ENCODE data around the gene C1orf105.
"Not testable (repeated sequence)": the region's sequence is repeated elsewhere in the genome, so short reads cannot be mapped to it uniquely, and the experiment has no call there.

The C1orf105 gene

GRCh38 chr1:172430128-172430454 lies 9.6 kb downstream of the C1orf105 start:
- DNase-seq: no peak

- DNase-seq: no peak
Observed at GRCh38 chr1:172431204-172431603, 10.7 kb downstream of the C1orf105 start.

- no peak for DNase-seq
Observed at GRCh38 chr1:172431721-172432192, 11.3 kb downstream of the C1orf105 start.

DNA sequence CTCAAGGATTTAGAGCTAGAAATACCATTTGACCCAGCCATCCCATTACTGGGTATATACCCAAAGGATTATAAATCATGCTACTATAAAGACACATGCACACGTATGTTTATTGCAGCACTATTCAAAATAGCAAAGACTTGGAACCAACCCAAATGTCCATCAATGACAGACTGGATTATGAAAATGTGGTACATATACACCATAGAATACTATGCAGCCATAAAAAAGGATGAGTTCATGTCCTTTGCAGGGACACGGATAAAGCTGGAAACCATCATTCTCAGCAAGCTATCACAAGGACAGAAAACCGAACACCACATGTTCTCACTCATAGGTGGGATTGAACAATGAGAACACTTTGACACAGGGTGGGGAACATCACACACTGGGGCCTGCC lies 16.7 kb downstream of the C1orf105 start:
- not testable (repeated sequence) for DNase-seq

DNA sequence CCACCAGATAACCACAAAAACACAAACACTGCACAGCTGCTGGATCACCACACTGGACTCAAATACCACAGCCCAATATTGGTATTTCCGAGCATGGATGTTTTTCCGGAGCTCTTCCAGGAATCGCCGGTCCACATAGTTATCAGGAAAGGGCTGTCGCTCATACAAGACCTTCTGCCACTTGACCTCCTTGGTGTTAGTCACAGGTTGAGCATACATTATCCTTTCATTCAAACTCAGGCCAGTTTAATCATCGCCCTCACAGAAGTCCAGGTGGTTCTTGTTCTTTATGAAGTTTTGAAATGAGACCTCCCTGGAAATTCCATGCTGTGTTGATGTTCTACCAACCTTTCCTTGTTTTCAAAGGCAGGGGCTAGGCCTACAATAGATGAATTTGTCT lies 21.9 kb downstream of the C1orf105 start:
- DNase-seq: no peak

DNA sequence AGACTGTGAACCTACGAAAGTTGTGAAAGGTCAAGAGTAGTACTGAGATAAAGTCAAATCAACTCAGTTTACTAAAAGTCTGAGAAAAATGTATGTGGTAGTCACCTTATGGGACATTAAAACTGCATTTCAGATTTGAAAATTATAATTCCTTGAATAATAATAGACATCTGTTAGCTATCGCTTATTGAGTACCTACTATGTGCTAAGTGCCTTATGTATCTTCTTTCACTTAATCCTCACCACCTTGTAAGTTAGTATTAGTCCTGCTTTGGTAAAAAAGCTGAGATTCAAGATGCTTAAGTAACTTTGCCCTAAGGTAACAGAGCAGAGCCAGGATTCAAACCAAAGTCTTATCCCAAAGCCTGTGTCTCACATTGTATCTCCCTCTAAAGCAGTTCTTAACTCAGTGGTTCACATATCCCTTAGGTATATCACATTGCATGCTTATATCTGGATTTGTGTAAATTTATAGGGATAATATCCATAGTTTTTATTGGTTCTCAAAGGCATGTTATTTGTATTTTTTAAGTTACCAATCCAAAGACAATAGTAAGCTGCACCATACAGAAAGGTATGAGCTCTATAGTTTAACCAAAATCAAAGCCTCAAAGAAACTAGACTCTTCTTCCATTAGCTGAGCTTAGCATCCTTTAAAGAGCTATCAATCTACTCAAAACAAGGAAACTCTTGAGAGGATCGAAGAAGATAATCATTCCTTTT lies 22.5 kb downstream of the C1orf105 start:
- DNase-seq: no peak

GRCh38 chr1:172443666-172444453 lies 23.4 kb downstream of the C1orf105 start, which contains the start of gene PIGC:
Gene PIGC (minus strand): TSS chr1:172444069. CDS start chr1:172442622, 1,447 bp downstream.
- DNase-seq: peak; percentile 45

GRCh38 chr1:172446547-172446946 lies 26.1 kb downstream of the C1orf105 start:
- DNase-seq: no peak

- DNase-seq: no peak
Observed at GRCh38 chr1:172447641-172448040, 27.2 kb downstream of the C1orf105 start.

GRCh38 chr1:172448995-172449584 lies 28.6 kb downstream of the C1orf105 start:
- no peak for DNase-seq

DNA sequence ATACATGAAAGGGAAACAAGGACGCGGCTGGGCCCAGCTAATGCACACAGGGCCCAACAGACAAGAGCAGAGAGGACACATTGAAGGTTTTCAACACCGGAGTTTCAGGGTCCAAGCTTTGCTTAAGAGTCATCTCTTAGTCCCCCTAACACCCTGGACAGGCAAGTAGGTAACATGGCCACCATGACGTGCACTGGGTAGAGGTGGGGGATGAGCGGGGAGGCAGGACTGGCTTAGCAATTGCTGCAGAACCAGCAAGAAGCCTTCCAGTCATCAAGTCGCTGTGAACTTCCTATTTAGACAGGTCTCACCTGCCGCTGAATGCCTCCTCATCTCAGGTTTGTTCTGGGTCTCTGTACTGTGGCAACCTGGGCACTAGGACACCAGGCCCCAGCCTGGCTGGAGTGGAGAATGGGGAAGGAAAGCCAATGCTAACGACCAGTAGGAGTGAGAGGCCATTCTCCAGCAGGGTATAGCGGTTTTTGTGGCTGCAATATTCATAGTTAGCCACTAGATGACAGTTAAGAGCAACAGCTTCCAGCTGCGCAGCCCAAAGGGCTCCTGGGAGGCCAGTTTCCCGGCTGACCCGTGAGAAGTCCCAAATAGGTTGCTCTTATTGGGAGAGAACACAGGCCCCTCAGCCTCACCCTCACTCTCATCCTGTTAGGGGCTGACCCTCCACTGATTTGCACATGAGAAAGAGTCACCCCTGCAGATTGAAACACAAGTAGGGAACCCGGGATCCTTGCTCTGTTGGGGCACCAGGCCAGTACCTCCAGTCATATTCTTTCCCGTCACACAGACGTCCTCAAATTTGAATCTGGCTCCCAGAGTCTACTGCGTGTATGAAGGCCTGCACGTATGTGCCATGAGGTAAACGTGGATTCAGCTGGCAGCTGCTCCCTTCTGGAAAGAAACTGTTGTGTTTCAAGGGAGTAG lies 29.4 kb downstream of the C1orf105 start:
- no peak for DNase-seq

GRCh38 chr1:172450524-172450885 lies 30.0 kb downstream of the C1orf105 start:
- no peak for DNase-seq

GRCh38 chr1:172451002-172451443 lies 30.5 kb downstream of the C1orf105 start:
- DNase-seq: no peak

DNA sequence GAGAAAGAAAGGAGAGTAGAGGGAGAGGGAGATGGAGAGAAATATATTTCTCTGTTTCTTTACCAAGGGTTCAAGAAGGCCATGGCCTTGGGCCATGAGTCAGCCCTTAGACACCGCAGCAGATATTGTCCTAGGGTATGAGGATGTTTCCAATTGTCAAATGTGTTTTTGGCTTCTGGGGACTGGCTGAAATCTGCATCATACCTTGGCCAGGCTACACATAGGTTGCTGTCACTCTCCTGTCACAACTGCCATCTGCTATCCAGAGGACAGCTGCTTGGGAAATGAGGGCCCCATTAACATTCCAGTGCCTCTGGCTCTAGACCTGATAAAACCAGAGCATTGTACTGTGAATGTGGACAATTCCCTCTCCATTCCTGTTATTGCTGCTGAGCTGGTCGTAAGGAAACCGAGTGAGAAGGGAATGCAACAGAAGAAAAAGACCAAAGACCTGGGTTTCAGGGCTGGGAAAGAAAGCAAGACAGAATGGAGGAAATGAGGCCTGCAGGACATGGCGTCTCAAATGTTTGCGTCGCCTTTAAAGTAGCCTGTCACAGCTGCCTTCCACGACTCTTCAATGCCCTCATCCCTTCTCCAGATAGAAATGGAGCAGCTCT lies 32.2 kb downstream of the C1orf105 start:
- DNase-seq: no peak

DNA sequence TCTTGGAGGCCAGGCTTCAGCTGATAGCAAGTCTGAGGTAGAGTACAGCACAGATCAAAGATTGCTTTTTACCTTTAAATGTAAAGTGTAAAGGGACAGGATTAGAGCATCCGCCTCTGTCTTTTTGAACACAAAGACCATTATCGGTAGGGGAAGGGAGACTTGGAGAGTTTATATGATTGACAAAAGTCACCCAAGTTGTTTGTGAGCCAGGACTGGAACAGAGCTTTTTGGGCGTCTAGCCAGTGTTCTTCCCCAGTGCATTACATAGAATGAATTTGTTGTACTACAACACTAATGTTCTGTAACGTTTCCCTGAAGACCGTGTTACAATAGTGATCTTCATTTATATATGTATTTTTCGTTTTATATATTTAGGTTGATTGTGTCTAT lies 32.7 kb downstream of the C1orf105 start:
- no peak for DNase-seq

- no peak for DNase-seq
Observed at GRCh38 chr1:172453607-172454006, 33.1 kb downstream of the C1orf105 start.

DNA sequence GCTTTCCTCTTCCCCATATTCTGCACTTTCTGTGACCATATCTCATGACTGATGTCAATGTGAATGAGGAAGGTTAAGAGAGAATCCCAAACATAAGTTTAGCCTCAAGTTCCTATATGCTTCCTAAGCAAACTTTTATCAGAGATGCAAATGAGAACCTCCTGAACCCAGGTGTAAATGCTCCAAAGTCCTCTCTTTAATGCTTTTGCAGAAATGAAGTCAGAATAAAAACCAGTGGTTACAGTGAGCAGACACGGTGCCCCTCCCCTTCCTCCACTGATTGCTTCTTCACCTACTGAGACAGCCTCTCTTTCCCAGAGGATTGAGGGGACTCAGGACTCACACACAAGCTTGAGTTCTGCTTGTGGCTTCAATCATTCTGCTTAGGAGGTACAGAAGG lies 35.0 kb downstream of the C1orf105 start:
- no peak for DNase-seq

DNA sequence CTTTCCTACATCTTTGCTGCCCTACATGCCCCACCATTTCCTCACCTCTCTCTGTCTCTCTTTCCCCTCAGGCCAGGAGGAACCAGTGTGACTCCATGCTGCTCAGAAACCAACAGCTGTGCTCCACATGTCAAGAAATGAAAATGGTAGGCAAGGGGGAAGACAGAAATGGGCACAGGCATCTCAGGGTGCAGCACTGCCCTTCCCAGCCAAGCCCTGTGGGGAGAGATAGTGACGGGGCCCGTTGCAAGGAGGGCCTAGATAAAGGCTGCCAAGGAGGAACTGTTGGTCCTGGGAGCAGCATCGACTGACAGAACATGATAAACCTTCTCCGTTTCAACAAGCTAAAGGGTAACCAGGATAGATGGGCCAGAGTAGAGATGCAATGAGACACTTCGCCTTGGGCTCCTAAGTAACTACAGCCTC lies 35.9 kb downstream of the C1orf105 start:
- no peak for DNase-seq

DNA sequence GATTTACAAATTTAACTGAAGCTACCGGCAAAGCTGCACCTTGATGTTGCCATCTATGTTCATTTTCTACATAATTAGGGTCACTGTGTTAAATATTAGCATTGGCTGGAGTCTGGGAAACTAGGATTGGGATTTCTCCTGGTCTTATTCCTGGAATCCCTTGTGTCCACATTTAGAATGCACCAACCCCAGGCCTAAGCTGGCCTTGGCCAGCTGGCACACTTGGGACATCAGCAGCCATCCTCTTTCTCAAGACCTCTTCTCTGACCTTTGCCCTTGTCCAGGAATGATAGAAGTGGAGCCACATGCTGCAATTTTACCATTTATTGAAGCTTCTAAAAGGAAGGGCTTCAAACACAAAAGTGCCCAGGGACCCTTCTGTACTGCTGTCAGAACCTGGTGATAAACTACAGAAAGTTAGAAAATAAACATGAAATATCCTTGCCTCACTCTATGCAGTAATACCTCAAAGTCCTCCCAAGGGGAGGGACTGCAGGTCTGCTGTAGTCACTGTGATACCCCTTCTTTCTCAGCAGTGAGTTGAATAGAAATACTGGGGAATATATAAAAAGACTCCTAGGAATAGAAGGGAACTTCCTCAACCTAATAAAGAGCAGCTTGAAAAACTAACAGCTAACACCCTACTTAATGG lies 37.1 kb downstream of the C1orf105 start:
- no peak for DNase-seq

GRCh38 chr1:172460177-172460576 lies 39.7 kb downstream of the C1orf105 start:
- no peak for DNase-seq

GRCh38 chr1:172460887-172461315 lies 40.4 kb downstream of the C1orf105 start:
- DNase-seq: no peak

DNA sequence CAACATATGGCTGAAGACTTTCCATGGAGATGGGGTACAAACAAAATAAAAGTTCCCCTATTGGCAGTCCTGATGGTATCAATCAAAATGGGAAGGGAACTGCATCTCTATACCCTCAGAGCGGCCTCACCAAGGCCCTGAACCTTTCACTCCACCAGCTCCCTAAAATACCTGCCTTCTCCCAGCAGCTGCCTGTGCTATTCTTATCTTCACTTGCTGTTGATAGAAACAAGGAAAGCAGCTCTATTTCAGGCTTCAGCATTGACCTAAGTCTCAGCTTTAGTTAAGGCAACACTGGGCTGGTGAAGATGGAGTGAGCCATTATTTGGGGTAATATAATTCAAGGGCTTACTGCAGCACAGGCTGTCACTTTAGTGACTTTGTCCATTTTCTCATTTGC lies 45.1 kb downstream of the C1orf105 start:
- no peak for DNase-seq
